Tibial nerve (tissue), 4 donors: ENCODE data around the gene SH3D21. TPM values are rescaled to one million over a fixed set of nuclear protein-coding genes. Genes with fewer than 3 reads are reported as not detected.

Source experiments
- DNase-seq, 2 donors: peaks; one replicate each; pipeline ENCODE4 v3.0.0-alpha.2; 2019; ENCODE audit warnings: low spot score in 2 of 2
- H3K27ac ChIP-seq, 4 donors: fragments of 200-600 bp; sonication (generic) in 3 of 4; one replicate each; pipeline ENCODE4 v1.5.1; 2017 to 2019; ENCODE audit warnings: mild to moderate bottlenecking in 1 of 4
- H3K27me3 ChIP-seq, 2 donors: fragments of 200-600 bp; sonication (generic) in 1 of 2; one replicate each; pipeline versions ENCODE4 v1.5.1 to v1.6.0; 2017 to 2019
- H3K36me3 ChIP-seq, 3 donors: fragments of 200-600 bp; sonication (generic); one replicate each; pipeline ENCODE4 v1.5.1; 2018 to 2019
- H3K4me1 ChIP-seq, 4 donors: fragments of 200-600 bp; sonication (generic) in 3 of 4; one replicate each; pipeline ENCODE4 v1.5.1; 2017 to 2019
- H3K4me3 ChIP-seq, 4 donors: fragments of 200-600 bp; sonication (generic) in 3 of 4; one replicate each; pipeline ENCODE4 v1.5.1; 2017 to 2019; ENCODE audit warnings: mild to moderate bottlenecking in 1 of 4, moderate library complexity in 1 of 4
- H3K9me3 ChIP-seq, 4 donors: fragments of 200-600 bp; sonication (generic) in 3 of 4; one replicate each; pipeline ENCODE4 v1.5.1; 2017 to 2019
- EP300 ChIP-seq, 2 donors: sonication (generic); formaldehyde crosslinking; IDR thresholded peaks; one replicate each; pipeline ENCODE4 v1.6.1; 2017; ENCODE audit warnings: antibody characterized with exemption in 2 of 2, mild to moderate bottlenecking in 1 of 2
- POLR2A ChIP-seq, 2 donors: fragments of 450-650 bp; IDR thresholded peaks; one replicate each; pipeline ENCODE4 v1.6.1; 2017; ENCODE audit warnings: antibody characterized with exemption in 2 of 2, mild to moderate bottlenecking in 2 of 2, moderate library complexity in 2 of 2
- WGBS, 2 donors: methylation state at CpG; one replicate each; pipeline ENCODE4 v1.1.5; 2018; 5-methylcytosine and 5-hydroxymethylcytosine counted together
- total RNA-seq, 4 donors: library from RNA; depleted of rRNA; stranded (reverse); fragments of >200 nt; gene quantifications; one replicate each; pipeline ENCODE4 v1.1.0, GENCODE V29; 2016
- TF ChIP-seq, protein P1 (sequence below), 5 experiments: fragments of 200-600 bp in 3 of 5; fragments of 450-650 bp in 2 of 5; sonication (generic) in 3 of 5; IDR thresholded peaks; one replicate each; pipeline ENCODE4 v1.5.1; 2016 to 2019; ENCODE audit warnings: antibody characterized with exemption in 5 of 5, mild to moderate bottlenecking in 3 of 5, moderate library complexity in 2 of 5

The SH3D21 gene
- total RNA-seq, 4 donors from 2014 or later: 1.5 to 4.1 (median 2.4) TPM

GRCh38 chr1:36269408-36269838, 36.7 kb upstream of the SH3D21 start:
- WGBS, 2 donors: 66 to 75% methylated on average over 2 of the region's 2 CpGs
- Histone ChIP-seq H3K9me3 (no peaks in the 10 kb centered on the region), H3K4me1 (peaks cover 0 to 26% (median 0%) of the 10 kb centered on the region in 4 donors), H3K36me3 (peaks cover 0 to 28% (median 0%) of the 10 kb centered on the region in 3 donors), H3K27ac (no peak overlapping the region), H3K27me3 (no peaks in the 10 kb centered on the region), H3K4me3 (no peak overlapping the region)
- no peak for DNase-seq
- no peak for TF ChIP-seq EP300 (IDR thresholded peaks at IDR 0.05)
- TF ChIP-seq, protein P1, sequence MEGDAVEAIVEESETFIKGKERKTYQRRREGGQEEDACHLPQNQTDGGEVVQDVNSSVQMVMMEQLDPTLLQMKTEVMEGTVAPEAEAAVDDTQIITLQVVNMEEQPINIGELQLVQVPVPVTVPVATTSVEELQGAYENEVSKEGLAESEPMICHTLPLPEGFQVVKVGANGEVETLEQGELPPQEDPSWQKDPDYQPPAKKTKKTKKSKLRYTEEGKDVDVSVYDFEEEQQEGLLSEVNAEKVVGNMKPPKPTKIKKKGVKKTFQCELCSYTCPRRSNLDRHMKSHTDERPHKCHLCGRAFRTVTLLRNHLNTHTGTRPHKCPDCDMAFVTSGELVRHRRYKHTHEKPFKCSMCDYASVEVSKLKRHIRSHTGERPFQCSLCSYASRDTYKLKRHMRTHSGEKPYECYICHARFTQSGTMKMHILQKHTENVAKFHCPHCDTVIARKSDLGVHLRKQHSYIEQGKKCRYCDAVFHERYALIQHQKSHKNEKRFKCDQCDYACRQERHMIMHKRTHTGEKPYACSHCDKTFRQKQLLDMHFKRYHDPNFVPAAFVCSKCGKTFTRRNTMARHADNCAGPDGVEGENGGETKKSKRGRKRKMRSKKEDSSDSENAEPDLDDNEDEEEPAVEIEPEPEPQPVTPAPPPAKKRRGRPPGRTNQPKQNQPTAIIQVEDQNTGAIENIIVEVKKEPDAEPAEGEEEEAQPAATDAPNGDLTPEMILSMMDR (IDR thresholded peaks at IDR 0.05): no peak
- TF ChIP-seq POLR2A (IDR thresholded peaks at IDR 0.05): no peak

GRCh38 chr1:36273024-36273423, 33.1 kb upstream of the SH3D21 start:
- Histone ChIP-seq H3K27ac (no peak overlapping the region), H3K36me3 (peaks cover 0 to 28% (median 0%) of the 10 kb centered on the region in 3 donors), H3K27me3 (no peaks in the 10 kb centered on the region), H3K4me1 (peaks cover 0 to 8% (median 0%) of the 10 kb centered on the region in 4 donors), H3K9me3 (no peaks in the 10 kb centered on the region), H3K4me3 (no peak overlapping the region)
- DNase-seq: no peak
- no peak for TF ChIP-seq POLR2A (IDR thresholded peaks at IDR 0.05)
- TF ChIP-seq, protein P1 (IDR thresholded peaks at IDR 0.05): no peak
- TF ChIP-seq EP300 (IDR thresholded peaks at IDR 0.05): no peak
- WGBS, 2 donors: 84 to 89% methylated on average over 5 of the region's 5 CpGs

DNA sequence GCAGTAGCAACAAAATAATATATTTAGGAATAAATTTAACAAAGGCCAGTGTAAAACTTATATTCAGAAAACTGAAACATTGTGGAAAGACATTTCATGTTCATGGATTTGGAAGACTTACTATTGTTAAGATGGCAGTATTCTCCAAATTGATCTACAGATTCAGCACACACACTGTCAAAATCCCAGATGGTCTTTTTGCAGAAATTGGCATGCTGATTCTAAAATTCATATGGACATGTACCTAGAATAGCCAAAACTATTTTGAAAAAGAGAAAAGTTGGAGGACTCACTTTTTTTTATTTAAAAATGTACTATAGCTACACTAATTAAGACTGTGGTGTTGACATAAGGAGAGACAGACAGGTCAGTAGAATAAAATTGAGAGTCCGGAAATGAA, 32.0 kb upstream of the SH3D21 start:
- Histone ChIP-seq H3K4me3 (no peak overlapping the region), H3K36me3 (peaks cover 0 to 18% (median 0%) of the 10 kb centered on the region in 3 donors), H3K27ac (no peak overlapping the region), H3K27me3 (no peaks in the 10 kb centered on the region), H3K9me3 (no peaks in the 10 kb centered on the region), H3K4me1 (peaks cover 0 to 14% (median 8%) of the 10 kb centered on the region in 4 donors)
- no peak for TF ChIP-seq POLR2A (IDR thresholded peaks at IDR 0.05)
- 94 to 97% methylated on average over 1 of the region's 1 CpG for WGBS, 2 donors
- no peak for DNase-seq

GRCh38 chr1:36276688-36277087, 29.5 kb upstream of the SH3D21 start:
- TF ChIP-seq POLR2A (IDR thresholded peaks at IDR 0.05): no peak
- H3K9me3 ChIP-seq: no peaks in the 10 kb centered on the region
- H3K4me1 ChIP-seq: peaks cover 0 to 28% (median 11%) of the 10 kb centered on the region in 4 donors
- peaks cover 0 to 6% (median 0%) of the 10 kb centered on the region in 3 donors for H3K36me3 ChIP-seq
- no peaks in the 10 kb centered on the region for H3K27me3 ChIP-seq
- no peak overlapping the region for H3K27ac ChIP-seq
- H3K4me3 ChIP-seq: no peak overlapping the region
- DNase-seq: no peak
- WGBS, 2 donors: 96 to 97% methylated on average over 6 of the region's 6 CpGs

DNA sequence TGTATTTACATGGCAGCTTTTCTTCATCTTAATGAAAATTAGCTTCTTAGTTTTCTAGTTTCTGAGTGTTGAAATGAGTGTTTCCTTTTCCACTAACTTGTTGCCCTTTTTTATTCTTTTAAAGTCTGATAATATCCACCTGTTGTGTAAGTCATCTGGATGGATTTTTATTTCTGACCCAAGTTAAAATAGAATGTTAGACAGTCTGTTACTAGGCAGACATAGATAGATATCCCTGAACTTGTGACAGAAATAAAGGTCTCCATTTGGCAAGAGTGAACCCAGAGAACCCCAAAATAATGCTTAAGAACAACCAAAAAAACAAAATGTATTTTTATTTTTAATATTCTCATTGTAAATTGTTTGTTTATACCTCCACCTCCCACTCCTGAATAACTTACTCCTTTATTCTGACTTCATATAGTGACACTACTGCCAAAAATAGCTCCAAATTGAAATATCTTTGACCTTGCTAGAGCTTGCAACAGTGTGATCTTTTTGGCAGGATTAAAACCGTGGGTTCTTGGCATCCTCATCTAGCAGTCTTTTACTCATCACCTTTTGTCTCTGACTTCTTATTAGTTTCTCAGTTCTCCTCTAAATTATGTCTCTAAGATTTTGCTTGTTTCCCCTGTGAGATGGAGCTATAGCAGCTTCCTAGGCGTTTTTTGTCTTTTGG, 26.9 kb upstream of the SH3D21 start:
- H3K4me1 ChIP-seq: peaks cover 0 to 37% (median 11%) of the 10 kb centered on the region in 4 donors
- 28 to 31% methylated on average over 2 of the region's 2 CpGs for WGBS, 2 donors

DNA sequence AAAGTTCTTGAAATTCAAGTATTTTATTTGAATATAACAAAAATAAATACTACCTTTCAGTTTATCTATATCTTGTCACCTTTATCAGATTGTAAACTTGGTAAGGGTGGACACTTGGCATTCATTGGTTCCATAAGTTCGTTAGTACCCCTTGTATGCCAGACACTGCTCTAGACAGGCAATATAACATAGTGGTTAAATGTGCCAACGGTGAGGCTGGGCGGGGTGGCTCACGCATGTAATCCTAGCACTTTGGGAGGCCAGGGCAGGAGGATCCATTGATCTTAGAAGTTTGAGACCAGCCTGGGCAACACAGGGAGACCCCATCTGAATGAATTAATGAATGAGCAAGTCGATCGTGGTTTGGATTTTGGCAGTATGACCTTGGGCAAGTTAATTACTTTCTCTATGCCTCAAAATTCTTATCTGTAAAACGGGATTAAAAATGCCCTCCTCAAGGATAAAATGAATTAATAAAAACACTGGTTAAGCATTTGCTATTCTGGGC, 26.3 kb upstream of the SH3D21 start:
- TF ChIP-seq EP300 (IDR thresholded peaks at IDR 0.05) (no peak), POLR2A (IDR thresholded peaks at IDR 0.05) (no peak)
- TF ChIP-seq, protein P1 (IDR thresholded peaks at IDR 0.05): no peak
- DNase-seq: no peak
- 80 to 85% methylated on average over 7 of the region's 7 CpGs for WGBS, 2 donors
- no peak overlapping the region for H3K4me3 ChIP-seq
- H3K4me1 ChIP-seq: peaks cover 0 to 43% (median 11%) of the 10 kb centered on the region in 4 donors
- peak overlapping the region in 2 of 4 donors; percentile 5 to 19 for H3K27ac ChIP-seq
- no peaks in the 10 kb centered on the region for H3K9me3 ChIP-seq
- peaks cover 0 to 25% (median 3%) of the 10 kb centered on the region in 3 donors for H3K36me3 ChIP-seq
- H3K27me3 ChIP-seq: no peaks in the 10 kb centered on the region

More for the DNA sequence above, 26.9 kb upstream of the SH3D21 start:
- Histone ChIP-seq H3K36me3 (peaks cover 0 to 19% (median under 1%) of the 10 kb centered on the region in 3 donors), H3K4me3 (no peak overlapping the region), H3K27ac (peak overlapping the region in 2 of 4 donors; percentile 5 to 36), H3K9me3 (no peaks in the 10 kb centered on the region), H3K27me3 (no peaks in the 10 kb centered on the region)
- TF ChIP-seq EP300 (IDR thresholded peaks at IDR 0.05): peak in 1 of 2 donors; percentile 29
- no peak for TF ChIP-seq POLR2A (IDR thresholded peaks at IDR 0.05)
- DNase-seq: no peak
